ENCODE data around the gene RPUSD3. TPM values are rescaled to one million over a fixed set of nuclear protein-coding genes. Genes with fewer than 3 reads are reported as not detected.

RPUSD3 gene
- total and polyA plus RNA-seq, 2 of the 4 experiments (the other 2 are of a cell fraction) = 30.3 to 49.4 TPM

DNA sequence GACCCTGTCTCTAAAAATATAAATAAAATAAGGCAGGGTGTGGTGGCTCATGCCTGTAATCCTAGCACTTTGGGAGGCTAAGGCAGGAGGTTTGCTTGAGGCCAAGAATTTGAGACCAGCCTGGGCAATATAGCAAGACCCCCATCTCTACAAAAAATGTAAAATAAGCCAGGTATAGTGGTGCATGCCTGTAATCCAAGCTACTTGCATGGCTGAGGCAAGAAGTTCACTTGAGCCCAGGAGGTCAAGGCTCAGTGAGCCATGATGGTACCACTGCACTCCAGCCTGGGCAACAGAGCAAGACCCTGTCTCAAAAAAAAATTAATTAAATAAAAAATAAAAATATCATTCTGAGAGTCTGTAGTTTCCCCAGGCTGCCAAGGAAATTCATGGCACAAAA is 42.5 kb upstream of the RPUSD3 start:
- TF ChIP-seq RCOR1 (IDR thresholded peaks at IDR 0.05; ENCODE audit: insufficient replicate concordance, low read length) (no peak), CHD1 (IDR thresholded peaks at IDR 0.05; ENCODE audit: low read depth, low read length) (no peak), NFE2L2 (IDR thresholded peaks at IDR 0.05; ENCODE audit: low read depth, low read length) (no peak), CEBPB (IDR thresholded peaks at IDR 0.05; ENCODE audit: low read depth, low read length) (no peak), MXI1 (IDR thresholded peaks at IDR 0.05; ENCODE audit: borderline replicate concordance, low read depth, low read length) (no peak), MAZ (IDR thresholded peaks at IDR 0.05; ENCODE audit: borderline replicate concordance, low read depth, low read length) (no peak), BHLHE40 (IDR thresholded peaks at IDR 0.05; ENCODE audit: low read depth, low read length) (no peak)
- ATAC-seq (ENCODE audit: low read depth) = no peak
- no peak for DNase-seq
- Histone ChIP-seq H3K18ac (ENCODE audit: low read depth, low read length) (no peak overlapping the region), H2BK5ac (ENCODE audit: low read depth, low read length, poor library complexity, severe bottlenecking) (no peak overlapping the region), H4K5ac (ENCODE audit: low read depth, low read length) (no peak overlapping the region), H4K20me1 (ENCODE audit: insufficient read depth, low read length) (no peaks in the 10 kb centered on the region), H2AFZ (replicated peaks; ENCODE audit: low read length, poor library complexity) (no peak overlapping the region), H3K9me1 (ENCODE audit: insufficient read depth, low read length) (no peaks in the 10 kb centered on the region), H3K9me3 (ENCODE audit: control insufficient read depth, insufficient read depth, low read length) (no peaks in the 10 kb centered on the region), H2BK20ac (ENCODE audit: low read depth, low read length) (no peak overlapping the region), H3K14ac (replicated peaks; ENCODE audit: low read depth, low read length) (no peak overlapping the region), H3K9ac (ENCODE audit: low read depth, low read length) (no peak overlapping the region), H4K91ac (ENCODE audit: insufficient read depth, low read depth, low read length) (no peak overlapping the region; the same call in 1 of the 2 replicates), H3K56ac (ENCODE audit: extremely low read depth, insufficient read depth, low read length) (no peak overlapping the region), H3K27ac (ENCODE audit: insufficient read depth, low read length) (no peak overlapping the region), H3K23ac (ENCODE audit: low read depth, low read length) (no peak overlapping the region), H2AK9ac (replicated peaks; ENCODE audit: low read depth, low read length, poor library complexity) (no peak overlapping the region), H3K4me3 (ENCODE audit: insufficient read depth, low read depth, low read length) (no peak overlapping the region), H2BK15ac (ENCODE audit: low read depth, low read length) (no peak overlapping the region), H4K8ac (ENCODE audit: low read depth in 2 of 2, low read length in 2 of 2) (no peak overlapping the region), H3K4me1 (ENCODE audit: control insufficient read depth, insufficient read depth, low read length) (peaks cover 6% of the 10 kb centered on the region), H3K36me3 (ENCODE audit: control insufficient read depth, insufficient read depth, low read length) (no peaks in the 10 kb centered on the region), H3K4ac (ENCODE audit: low read depth, low read length) (no peak overlapping the region), H2AK5ac (ENCODE audit: low read depth, low read length) (no peak overlapping the region), H3K4me2 (ENCODE audit: low read depth, low read length) (no peak overlapping the region), H2BK120ac (ENCODE audit: low read depth, low read length) (no peak overlapping the region), H3K79me1 (ENCODE audit: low read depth in 1 of 2, low read length in 2 of 2) (peaks cover 0 to 8% of the 10 kb centered on the region in 2 experiments; a peak in 2 of 4 replicates), H3K27me3 (ENCODE audit: control insufficient read depth, insufficient read depth, low read length) (no peaks in the 10 kb centered on the region)
- ChIA-PET CTCF (no interaction called here), POLR2A (ENCODE audit: unreplicated experiment) (no interaction called here)
- intact Hi-C loops (cut with micrococcal nuclease) (no loop called here), dilution Hi-C loops (cut with HindIII; ENCODE audit: low sequenced_read_pairs, unreplicated experiment) (no loop called here), in situ Hi-C loops (cut with MboI; ENCODE audit: low sequenced_read_pairs) (no loop called here)
- BruUV-seq (replicated peaks) = no TSS peak
